CD4-positive, alpha-beta memory T cell (primary cell): Measurements from ENCODE around the gene FOXA2. TPM values are rescaled to one million over a fixed set of nuclear protein-coding genes. Genes with fewer than 3 reads are reported as not detected.

Source experiments
- CTCF ChIA-PET: fragments of 350-600 bp; sonication (Branson Sonifier 250); formaldehyde crosslinking; loops from one replicate; lab custom pipeline; 2021; ENCODE audit warnings: inconsistent platforms; ENCODE audit not compliant: partially characterized antibody; lab: Charles Lee
- POLR2A ChIA-PET: fragments of 350-600 bp; sonication (Branson Sonifier 250); formaldehyde crosslinking; loops from one replicate; lab custom pipeline; 2021; ENCODE audit not compliant: partially characterized antibody; lab: Charles Lee
- DNase-seq, 5 donors: peaks; one replicate each; pipeline versions ENCODE4 v3.0.0 to v3.0.0-alpha.2; 2020 to 2022; ENCODE audit warnings: mixed read lengths in 1 of 5
- H3K27ac ChIP-seq: one replicate; pipeline ENCODE4 v1.7.0; 2013; ENCODE audit warnings: low read depth, low read length
- H3K27me3 ChIP-seq: 2 replicates; pipeline ENCODE4 v1.7.0; 2013; ENCODE audit warnings: mild to moderate bottlenecking, low read length, moderate library complexity; ENCODE audit not compliant: insufficient read depth
- H3K36me3 ChIP-seq: 2 replicates; pipeline ENCODE4 v1.7.0; 2013; ENCODE audit warnings: mild to moderate bottlenecking, low read length, moderate library complexity; ENCODE audit not compliant: insufficient read depth
- H3K4me1 ChIP-seq: 2 replicates; pipeline ENCODE4 v1.7.0; 2013; ENCODE audit warnings: mild to moderate bottlenecking, low read length, moderate library complexity; ENCODE audit not compliant: insufficient read depth
- H3K4me3 ChIP-seq, 2 donors: one replicate each; pipeline ENCODE4 v1.7.0; 2013; ENCODE audit warnings: low read length in 2 of 2, mild to moderate bottlenecking in 1 of 2
- H3K9me3 ChIP-seq, 2 donors: one replicate each; pipeline ENCODE4 v1.7.0; 2013; ENCODE audit warnings: low read length in 2 of 2, control low read depth in 1 of 2; ENCODE audit not compliant: control insufficient read depth in 1 of 2
- H3K27ac Mint-ChIP-seq, 7 donors: one replicate each; pipeline ENCODE4 v1.8.0; 2020 to 2021; ENCODE audit warnings: mixed read lengths in 7 of 7, mild to moderate bottlenecking in 6 of 7, inconsistent platforms in 3 of 7, moderate library complexity in 3 of 7
- H3K27me3 Mint-ChIP-seq, 2 donors: one replicate each; pipeline ENCODE4 v1.8.0; 2020 to 2021; ENCODE audit warnings: mixed read lengths in 2 of 2
- H3K36me3 Mint-ChIP-seq, 2 donors: one replicate each; pipeline ENCODE4 v1.8.0; 2020 to 2021; ENCODE audit warnings: mixed read lengths in 2 of 2, inconsistent platforms in 1 of 2, mild to moderate bottlenecking in 1 of 2
- H3K4me1 Mint-ChIP-seq, 4 donors: one replicate each; pipeline ENCODE4 v1.8.0; 2020 to 2021; ENCODE audit warnings: mixed read lengths in 4 of 4, mild to moderate bottlenecking in 1 of 4
- H3K4me3 Mint-ChIP-seq, 8 donors: one replicate each; pipeline ENCODE4 v1.8.0; 2020 to 2021; ENCODE audit warnings: mixed read lengths in 8 of 8, mild to moderate bottlenecking in 7 of 8, moderate library complexity in 6 of 8, inconsistent platforms in 3 of 8
- H3K9me3 Mint-ChIP-seq, 8 donors: one replicate each; pipeline ENCODE4 v1.8.0; 2020 to 2021; ENCODE audit warnings: mixed read lengths in 8 of 8, mild to moderate bottlenecking in 5 of 8, inconsistent platforms in 3 of 8, moderate library complexity in 1 of 8
- intact Hi-C: fragments of 100-400 bp; cut with micrococcal nuclease; formaldehyde crosslinking; loops from one replicate; pipeline ENCODE4 v1.15.1; 2023
- polyA plus RNA-seq, 2 donors: library from polyadenylated mRNA; unstranded; fragments of 300-500 nt; fragmentation: Illumina TruSeq; gene quantifications; one replicate each; pipeline ENCODE4 v1.2.3, GENCODE V29; 2021
- total RNA-seq, 2 experiments: library from RNA; stranded (reverse); gene quantifications; one replicate each; pipeline ENCODE4 v1.2.3, GENCODE V29; 2021

Gene FOXA2
- total and polyA plus RNA-seq, 4 experiments from 2014 or later: not detected

- no peak overlapping the region for H3K27ac ChIP-seq
- H3K27ac Mint-ChIP-seq: peak overlapping the region in 1 of 7 donors; percentile 25
- no peaks in the 10 kb centered on the region for H3K4me1 Mint-ChIP-seq
- intact Hi-C loops: no loop called here
- H3K9me3 Mint-ChIP-seq: peaks cover 3 to 22% (median 9%) of the 10 kb centered on the region in 8 donors
- no peaks in the 10 kb centered on the region for H3K4me1 ChIP-seq
- peaks cover 36 to 44% of the 10 kb centered on the region in 2 donors for H3K27me3 Mint-ChIP-seq
- H3K4me3 Mint-ChIP-seq: no peak overlapping the region
- peaks cover 13% of the 10 kb centered on the region for H3K27me3 ChIP-seq
- ChIA-PET POLR2A (no interaction called here), CTCF (no interaction called here)
- DNase-seq: no peak
- H3K4me3 ChIP-seq: no peak overlapping the region
- H3K36me3 ChIP-seq: no peaks in the 10 kb centered on the region
- no peaks in the 10 kb centered on the region for H3K9me3 ChIP-seq
- H3K36me3 Mint-ChIP-seq: no peaks in the 10 kb centered on the region
These were observed 16.2 kb downstream of the FOXA2 start for GRCh38 chr20:22567944-22568871.

- Histone ChIP-seq H3K9me3 (no peaks in the 10 kb centered on the region), H3K36me3 (no peaks in the 10 kb centered on the region), H3K27me3 (peaks cover 13% of the 10 kb centered on the region), H3K4me1 (no peaks in the 10 kb centered on the region), H3K4me3 (no peak overlapping the region), H3K27ac (no peak overlapping the region)
- Mint-ChIP-seq H3K36me3 (no peaks in the 10 kb centered on the region), H3K27me3 (peaks cover 35 to 42% of the 10 kb centered on the region in 2 donors), H3K9me3 (peaks cover 3 to 22% (median 9%) of the 10 kb centered on the region in 8 donors), H3K4me1 (no peaks in the 10 kb centered on the region), H3K4me3 (no peak overlapping the region), H3K27ac (no peak overlapping the region)
- intact Hi-C loops: no loop called here
- CTCF ChIA-PET: no interaction called here
- POLR2A ChIA-PET: no interaction called here
- no peak for DNase-seq
These were observed 17.3 kb downstream of the FOXA2 start for GRCh38 chr20:22566876-22567658.

- H3K36me3 Mint-ChIP-seq: no peaks in the 10 kb centered on the region
- H3K27ac Mint-ChIP-seq: no peak overlapping the region
- ChIA-PET POLR2A (no interaction called here), CTCF (no interaction called here)
- peaks cover 5% of the 10 kb centered on the region for H3K27me3 ChIP-seq
- intact Hi-C loops: no loop called here
- H3K4me3 ChIP-seq: no peak overlapping the region
- peaks cover 0 to 27% (median 10%) of the 10 kb centered on the region in 8 donors for H3K9me3 Mint-ChIP-seq
- H3K4me1 Mint-ChIP-seq: no peaks in the 10 kb centered on the region
- H3K4me1 ChIP-seq: no peaks in the 10 kb centered on the region
- no peaks in the 10 kb centered on the region for H3K36me3 ChIP-seq
- H3K27me3 Mint-ChIP-seq: peaks cover 23 to 38% of the 10 kb centered on the region in 2 donors
- no peak for DNase-seq
- H3K9me3 ChIP-seq: no peaks in the 10 kb centered on the region
- H3K4me3 Mint-ChIP-seq: no peak overlapping the region
- no peak overlapping the region for H3K27ac ChIP-seq
These were observed 21.1 kb downstream of the FOXA2 start for GRCh38 chr20:22563062-22563965.

GRCh38 chr20:22562620-22563019 lies 21.8 kb downstream of the FOXA2 start:
- intact Hi-C loops: no loop called here
- DNase-seq: no peak
- H3K4me3 ChIP-seq: no peak overlapping the region
- POLR2A ChIA-PET: no interaction called here
- peaks cover 5% of the 10 kb centered on the region for H3K27me3 ChIP-seq
- H3K4me1 ChIP-seq: no peaks in the 10 kb centered on the region
- Mint-ChIP-seq H3K9me3 (peaks cover 0 to 27% (median 10%) of the 10 kb centered on the region in 8 donors), H3K4me1 (no peaks in the 10 kb centered on the region), H3K27me3 (peaks cover 16 to 36% of the 10 kb centered on the region in 2 donors), H3K36me3 (no peaks in the 10 kb centered on the region), H3K4me3 (no peak overlapping the region), H3K27ac (no peak overlapping the region)
- no peak overlapping the region for H3K27ac ChIP-seq
- no peaks in the 10 kb centered on the region for H3K9me3 ChIP-seq
- H3K36me3 ChIP-seq: no peaks in the 10 kb centered on the region
- CTCF ChIA-PET: no interaction called here

- no peaks in the 10 kb centered on the region for H3K4me1 Mint-ChIP-seq
- Histone ChIP-seq H3K4me3 (no peak overlapping the region), H3K4me1 (no peaks in the 10 kb centered on the region), H3K27ac (no peak overlapping the region), H3K9me3 (no peaks in the 10 kb centered on the region), H3K27me3 (peaks cover 5% of the 10 kb centered on the region), H3K36me3 (no peaks in the 10 kb centered on the region)
- intact Hi-C loops: no loop called here
- H3K9me3 Mint-ChIP-seq: peaks cover 0 to 23% (median 9%) of the 10 kb centered on the region in 8 donors
- H3K36me3 Mint-ChIP-seq: no peaks in the 10 kb centered on the region
- ChIA-PET POLR2A (no interaction called here), CTCF (no interaction called here)
- H3K4me3 Mint-ChIP-seq: peak overlapping the region in 1 of 8 donors; percentile 2
- DNase-seq: no peak
- peaks cover 14 to 32% of the 10 kb centered on the region in 2 donors for H3K27me3 Mint-ChIP-seq
- H3K27ac Mint-ChIP-seq: no peak overlapping the region
These were observed 22.3 kb downstream of the FOXA2 start for GRCh38 chr20:22561965-22562577.

- CTCF ChIA-PET: no interaction called here
- intact Hi-C loops: no loop called here
These were observed 23.6 kb downstream of the FOXA2 start for GRCh38 chr20:22560817-22561216.

More at GRCh38 chr20:22560817-22561216, 23.6 kb downstream of the FOXA2 start:
- H3K36me3 ChIP-seq: no peaks in the 10 kb centered on the region
- Mint-ChIP-seq H3K36me3 (no peaks in the 10 kb centered on the region), H3K27ac (no peak overlapping the region), H3K4me1 (no peaks in the 10 kb centered on the region), H3K27me3 (peaks cover 14 to 26% of the 10 kb centered on the region in 2 donors), H3K4me3 (no peak overlapping the region), H3K9me3 (peaks cover 0 to 26% (median 9%) of the 10 kb centered on the region in 8 donors)
- no peaks in the 10 kb centered on the region for H3K9me3 ChIP-seq
- H3K27ac ChIP-seq: no peak overlapping the region
- H3K4me3 ChIP-seq: no peak overlapping the region
- DNase-seq: no peak
- H3K4me1 ChIP-seq: no peaks in the 10 kb centered on the region
- POLR2A ChIA-PET: no interaction called here
- H3K27me3 ChIP-seq: peaks cover 5% of the 10 kb centered on the region
